Nephron (organoid): ENCODE data around the gene DNAAF5.

Experiments
- H3K27ac Mint-ChIP-seq, 3 experiments: 2 replicates each; pipeline ENCODE4 v1.8.0; 2020; ENCODE audit warnings: mixed read lengths in 3 of 3, mild to moderate bottlenecking in 2 of 3, moderate library complexity in 1 of 3
- H3K27me3 Mint-ChIP-seq: 2 replicates; pipeline ENCODE4 v1.8.0; 2021; ENCODE audit warnings: low read depth, mild to moderate bottlenecking, moderate library complexity, mixed read lengths
- H3K36me3 Mint-ChIP-seq: 2 replicates; pipeline ENCODE4 v1.8.0; 2020; ENCODE audit warnings: low read depth, mixed read lengths
- H3K4me1 Mint-ChIP-seq: 2 replicates; pipeline ENCODE4 v1.8.0; 2020; ENCODE audit warnings: mixed read lengths
- H3K4me3 Mint-ChIP-seq, 3 experiments: 2 replicates each; pipeline ENCODE4 v1.8.0; 2020; ENCODE audit warnings: mild to moderate bottlenecking in 3 of 3, mixed read lengths in 3 of 3, moderate library complexity in 2 of 3
- H3K9me3 Mint-ChIP-seq: 2 replicates; pipeline ENCODE4 v1.8.0; 2020; ENCODE audit warnings: mixed read lengths
- TF ChIP-seq, protein P1 (sequence below), 3 experiments: fragments of 200-600 bp; sonication (generic); IDR thresholded peaks; one replicate each; pipeline ENCODE4 v1.5.0; 2021; ENCODE audit warnings: antibody characterized with exemption in 3 of 3; ENCODE audit not compliant: unreplicated experiment in 3 of 3

The DNAAF5 gene

DNA sequence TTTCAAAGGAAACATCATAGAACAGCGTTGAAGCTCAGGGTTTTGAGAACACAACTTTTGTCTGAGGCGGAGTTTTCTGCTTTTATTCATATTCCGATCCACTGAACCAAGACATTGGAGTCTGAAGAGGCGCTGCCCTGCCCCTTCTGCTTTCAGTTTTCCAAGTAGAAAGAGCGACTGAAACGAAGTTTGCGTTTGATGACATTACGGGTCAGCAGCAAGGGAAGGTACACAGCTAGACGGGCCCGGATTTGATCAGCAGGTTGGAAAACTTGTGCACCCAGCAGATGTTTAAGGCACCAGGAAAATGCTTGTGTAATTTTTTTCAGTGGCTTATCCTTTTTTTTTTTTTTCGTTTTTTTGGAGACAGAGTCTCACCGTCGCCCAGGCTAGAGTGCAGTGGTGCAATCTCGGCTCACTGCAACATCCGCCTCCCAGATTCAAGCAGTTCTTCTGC lies 106.5 kb downstream of the DNAAF5 start:
- H3K9me3 Mint-ChIP-seq = no peaks in the 10 kb centered on the region
- peak overlapping the region in 1 of 3 experiments; percentile 29 for H3K4me3 Mint-ChIP-seq
- TF ChIP-seq, protein P1, sequence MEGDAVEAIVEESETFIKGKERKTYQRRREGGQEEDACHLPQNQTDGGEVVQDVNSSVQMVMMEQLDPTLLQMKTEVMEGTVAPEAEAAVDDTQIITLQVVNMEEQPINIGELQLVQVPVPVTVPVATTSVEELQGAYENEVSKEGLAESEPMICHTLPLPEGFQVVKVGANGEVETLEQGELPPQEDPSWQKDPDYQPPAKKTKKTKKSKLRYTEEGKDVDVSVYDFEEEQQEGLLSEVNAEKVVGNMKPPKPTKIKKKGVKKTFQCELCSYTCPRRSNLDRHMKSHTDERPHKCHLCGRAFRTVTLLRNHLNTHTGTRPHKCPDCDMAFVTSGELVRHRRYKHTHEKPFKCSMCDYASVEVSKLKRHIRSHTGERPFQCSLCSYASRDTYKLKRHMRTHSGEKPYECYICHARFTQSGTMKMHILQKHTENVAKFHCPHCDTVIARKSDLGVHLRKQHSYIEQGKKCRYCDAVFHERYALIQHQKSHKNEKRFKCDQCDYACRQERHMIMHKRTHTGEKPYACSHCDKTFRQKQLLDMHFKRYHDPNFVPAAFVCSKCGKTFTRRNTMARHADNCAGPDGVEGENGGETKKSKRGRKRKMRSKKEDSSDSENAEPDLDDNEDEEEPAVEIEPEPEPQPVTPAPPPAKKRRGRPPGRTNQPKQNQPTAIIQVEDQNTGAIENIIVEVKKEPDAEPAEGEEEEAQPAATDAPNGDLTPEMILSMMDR (IDR thresholded peaks at IDR 0.05; ENCODE audit: unreplicated experiment in 3 of 3) = no peak
- peaks cover 17% of the 10 kb centered on the region for H3K36me3 Mint-ChIP-seq
- peaks cover 3% of the 10 kb centered on the region for H3K27me3 Mint-ChIP-seq
- H3K4me1 Mint-ChIP-seq = peaks cover 54% of the 10 kb centered on the region
- peak overlapping the region; percentile 79 to 95 (median 87) for H3K27ac Mint-ChIP-seq

DNA sequence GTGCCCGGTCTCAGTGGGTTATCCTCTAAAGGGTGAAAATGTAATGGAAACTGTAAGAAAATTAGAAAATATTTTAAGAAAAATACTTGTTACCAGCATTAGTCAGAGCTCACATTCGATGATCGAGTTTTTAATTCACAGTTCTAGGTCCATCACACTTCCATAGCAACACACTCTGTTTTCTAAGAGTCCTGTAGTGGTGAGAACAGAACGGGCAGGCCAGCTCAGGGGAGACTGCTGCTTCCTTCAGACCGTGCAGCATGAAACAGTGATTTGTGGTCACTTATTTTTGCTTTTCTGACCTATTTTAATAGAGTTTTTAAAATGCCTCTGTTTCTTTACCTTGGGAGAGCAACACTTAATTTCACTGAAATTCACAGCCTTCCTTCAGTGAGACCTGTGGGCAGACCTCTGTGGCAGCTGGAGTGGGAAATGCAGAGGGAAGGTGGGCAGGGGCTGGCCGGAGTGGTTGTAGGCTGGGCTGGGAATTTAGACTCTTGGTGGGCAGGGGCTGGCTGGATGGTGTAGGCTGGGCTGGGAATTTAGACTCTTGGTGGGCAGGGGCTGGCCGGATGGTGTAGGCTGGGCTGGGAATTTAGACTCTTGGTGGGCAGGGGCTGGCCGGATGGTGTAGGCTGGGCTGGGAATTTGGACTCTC lies 107.2 kb downstream of the DNAAF5 start:
- H3K9me3 Mint-ChIP-seq = no peaks in the 10 kb centered on the region
- peaks cover 54% of the 10 kb centered on the region for H3K4me1 Mint-ChIP-seq
- H3K27ac Mint-ChIP-seq = peak overlapping the region in 1 of 3 experiments; percentile 39
- peaks cover 23% of the 10 kb centered on the region for H3K36me3 Mint-ChIP-seq
- H3K4me3 Mint-ChIP-seq = no peak overlapping the region
- TF ChIP-seq, protein P1 (IDR thresholded peaks at IDR 0.05; ENCODE audit: unreplicated experiment in 3 of 3) = no peak
- peaks cover 3% of the 10 kb centered on the region for H3K27me3 Mint-ChIP-seq

DNA sequence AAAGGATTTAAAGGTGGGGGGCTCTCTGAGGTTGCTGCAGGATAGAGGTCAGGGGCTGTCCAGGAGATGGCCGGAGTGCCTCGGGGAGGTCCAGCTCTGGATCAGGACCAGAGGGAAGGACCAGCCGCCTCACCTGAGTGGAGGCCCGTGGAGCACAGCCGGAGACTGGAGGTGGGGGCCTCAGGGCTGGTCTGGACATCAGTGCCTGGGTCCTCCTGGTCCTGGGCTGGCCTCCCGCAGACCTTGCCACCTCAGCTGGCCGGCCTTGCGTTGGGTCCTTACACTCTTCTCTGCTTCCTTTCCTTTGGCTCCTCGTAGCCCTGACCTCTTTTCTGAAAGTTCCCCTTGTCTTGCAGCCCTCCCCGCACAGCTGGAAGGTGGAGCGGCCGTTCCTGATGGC lies 107.8 kb downstream of the DNAAF5 start:
- Mint-ChIP-seq H3K4me1 (peaks cover 50% of the 10 kb centered on the region), H3K27ac (peak overlapping the region in 1 of 3 experiments; percentile 74), H3K9me3 (no peaks in the 10 kb centered on the region), H3K36me3 (peaks cover 29% of the 10 kb centered on the region), H3K4me3 (no peak overlapping the region), H3K27me3 (peaks cover 3% of the 10 kb centered on the region)
- TF ChIP-seq, protein P1 (IDR thresholded peaks at IDR 0.05; ENCODE audit: unreplicated experiment in 3 of 3) = no peak

DNA sequence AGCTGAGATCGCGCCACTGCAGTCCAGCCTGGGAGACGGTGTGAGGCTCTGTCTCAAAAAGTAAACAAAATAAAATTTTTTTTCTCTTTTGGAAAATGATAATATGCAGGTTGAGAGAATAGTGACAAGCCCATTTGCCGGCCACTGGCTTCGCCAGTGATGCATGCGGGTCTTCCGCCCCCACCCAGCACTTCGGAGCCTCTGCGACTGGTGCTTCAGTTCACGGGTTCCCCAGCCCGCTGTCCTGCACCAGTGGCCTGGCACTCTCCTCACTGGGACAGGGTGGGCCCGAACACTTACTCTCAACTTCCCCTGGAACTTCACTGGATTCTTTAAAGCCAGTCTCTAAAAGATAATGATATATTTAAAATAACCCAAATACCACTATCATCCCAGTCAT lies 108.5 kb downstream of the DNAAF5 start:
- peak overlapping the region in 1 of 3 experiments; percentile 32 for H3K27ac Mint-ChIP-seq
- H3K36me3 Mint-ChIP-seq = peaks cover 34% of the 10 kb centered on the region
- TF ChIP-seq, protein P1 (IDR thresholded peaks at IDR 0.05; ENCODE audit: unreplicated experiment in 3 of 3) = no peak
- no peak overlapping the region for H3K4me3 Mint-ChIP-seq
- H3K27me3 Mint-ChIP-seq = peaks cover 3% of the 10 kb centered on the region
- H3K4me1 Mint-ChIP-seq = peaks cover 46% of the 10 kb centered on the region
- no peaks in the 10 kb centered on the region for H3K9me3 Mint-ChIP-seq

DNA sequence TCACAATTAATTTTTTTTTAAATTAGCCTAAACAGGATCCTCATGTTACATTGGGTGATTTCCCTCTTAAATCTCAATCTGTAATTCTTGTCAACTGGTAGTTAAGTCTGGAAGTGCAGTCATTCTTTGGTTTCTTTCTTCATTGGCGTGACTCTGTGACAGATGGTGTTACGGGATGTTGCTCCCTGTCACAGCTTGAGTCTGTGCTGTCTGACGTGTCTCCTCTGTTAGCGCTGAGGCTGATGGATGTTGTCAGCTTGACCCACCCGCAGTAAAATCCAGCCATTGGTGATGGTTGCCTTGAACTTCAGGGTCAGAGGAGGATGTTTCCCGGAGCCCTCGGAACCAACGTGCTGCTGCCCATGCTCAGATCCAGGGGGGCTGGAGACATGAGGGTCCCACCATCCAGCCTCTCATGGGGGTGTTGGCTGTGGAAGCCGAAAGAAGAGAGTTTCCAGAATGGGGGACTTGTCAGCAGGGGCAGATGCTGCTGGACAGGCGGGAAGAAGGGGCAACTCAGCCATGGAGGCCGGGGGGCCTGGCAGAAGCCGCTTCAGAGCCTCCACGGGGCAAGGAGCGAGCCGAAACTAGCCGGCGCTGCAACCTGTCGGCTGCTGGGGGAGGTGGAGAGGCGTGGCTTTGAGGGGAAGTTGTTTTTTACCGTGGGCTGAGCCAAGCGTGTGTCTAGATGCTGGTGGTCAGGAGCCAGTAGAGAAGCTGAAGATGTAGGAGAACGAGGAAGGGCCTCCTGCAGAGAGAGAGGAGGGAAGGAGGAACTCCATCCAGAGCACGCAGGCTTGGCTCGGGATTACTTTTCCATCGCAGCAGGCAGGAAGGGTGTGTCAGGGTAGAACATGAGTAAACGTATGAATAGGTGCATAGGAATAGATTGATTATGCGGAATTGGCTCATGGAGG lies 109.2 kb downstream of the DNAAF5 start:
- TF ChIP-seq, protein P1 (IDR thresholded peaks at IDR 0.05; ENCODE audit: unreplicated experiment in 3 of 3) = no peak
- H3K27ac Mint-ChIP-seq = peak overlapping the region in 1 of 3 experiments; percentile 32
- H3K4me3 Mint-ChIP-seq = no peak overlapping the region
- H3K27me3 Mint-ChIP-seq = peaks cover 3% of the 10 kb centered on the region
- peaks cover 35% of the 10 kb centered on the region for H3K36me3 Mint-ChIP-seq
- H3K9me3 Mint-ChIP-seq = no peaks in the 10 kb centered on the region
- H3K4me1 Mint-ChIP-seq = peaks cover 39% of the 10 kb centered on the region
